CD8-positive, alpha-beta memory T cell (primary cell): Measurements from ENCODE around the gene PPP3R1. TPM values are rescaled to one million over a fixed set of nuclear protein-coding genes. Genes with fewer than 3 reads are reported as not detected.
"Not testable (repeated sequence)": the region's sequence is repeated elsewhere in the genome, so short reads cannot be mapped to it uniquely, and the experiment has no call there.

Experiments used
- CTCF ChIA-PET: fragments of 350-600 bp; sonication (Branson Sonifier 250); formaldehyde crosslinking; loops from one replicate; lab custom pipeline; 2021; ENCODE audit warnings: antibody characterized with exemption; lab: Charles Lee
- POLR2A ChIA-PET: fragments of 350-600 bp; sonication (Branson Sonifier 250); formaldehyde crosslinking; loops from one replicate; lab custom pipeline; 2021; ENCODE audit warnings: antibody characterized with exemption; lab: Charles Lee
- DNase-seq, 5 donors: peaks; one replicate each; pipeline versions ENCODE4 v3.0.0 to v3.0.0-alpha.2; 2020 to 2022; ENCODE audit warnings: mixed read lengths in 1 of 5
- H3K27ac ChIP-seq: one replicate; pipeline ENCODE4 v1.7.0; 2013; ENCODE audit warnings: low read depth, mild to moderate bottlenecking, low read length, moderate library complexity
- H3K27me3 ChIP-seq: 2 replicates; pipeline ENCODE4 v1.7.0; 2013; ENCODE audit warnings: low read length, mild to moderate bottlenecking; ENCODE audit not compliant: insufficient read depth, poor library complexity, severe bottlenecking
- H3K36me3 ChIP-seq: 2 replicates; pipeline ENCODE4 v1.7.0; 2013; ENCODE audit warnings: mild to moderate bottlenecking, low read length, moderate library complexity; ENCODE audit not compliant: insufficient read depth
- H3K4me1 ChIP-seq: 2 replicates; pipeline ENCODE4 v1.7.0; 2013; ENCODE audit warnings: mild to moderate bottlenecking, low read length, moderate library complexity; ENCODE audit not compliant: insufficient read depth
- H3K4me3 ChIP-seq: 2 replicates; pipeline ENCODE4 v1.7.0; 2013; ENCODE audit warnings: mild to moderate bottlenecking, low read length
- H3K9me3 ChIP-seq: 2 replicates; pipeline ENCODE4 v1.7.0; 2013; ENCODE audit warnings: mild to moderate bottlenecking, low read length
- H3K27ac Mint-ChIP-seq, 8 donors: one replicate each; pipeline ENCODE4 v1.8.0; 2020 to 2021; ENCODE audit warnings: mixed read lengths in 8 of 8, mild to moderate bottlenecking in 6 of 8, inconsistent platforms in 3 of 8, moderate library complexity in 3 of 8
- H3K27me3 Mint-ChIP-seq, 2 donors: one replicate each; pipeline ENCODE4 v1.8.0; 2020 to 2021; ENCODE audit warnings: mixed read lengths in 2 of 2, mild to moderate bottlenecking in 1 of 2, moderate library complexity in 1 of 2
- H3K36me3 Mint-ChIP-seq, 3 donors: one replicate each; pipeline ENCODE4 v1.8.0; 2020 to 2021; ENCODE audit warnings: mixed read lengths in 3 of 3, inconsistent platforms in 1 of 3, mild to moderate bottlenecking in 1 of 3
- H3K4me1 Mint-ChIP-seq, 3 donors: one replicate each; pipeline ENCODE4 v1.8.0; 2020 to 2021; ENCODE audit warnings: mixed read lengths in 3 of 3, inconsistent platforms in 1 of 3, mild to moderate bottlenecking in 1 of 3
- H3K4me3 Mint-ChIP-seq, 7 donors: one replicate each; pipeline ENCODE4 v1.8.0; 2020 to 2021; ENCODE audit warnings: mixed read lengths in 7 of 7, mild to moderate bottlenecking in 6 of 7, moderate library complexity in 4 of 7, inconsistent platforms in 2 of 7
- H3K9me3 Mint-ChIP-seq, 5 donors: one replicate each; pipeline ENCODE4 v1.8.0; 2020 to 2022; ENCODE audit warnings: mixed read lengths in 5 of 5, mild to moderate bottlenecking in 3 of 5, moderate library complexity in 2 of 5, inconsistent platforms in 1 of 5
- polyA plus RNA-seq: library from polyadenylated mRNA; unstranded; fragments of 300-500 nt; fragmentation: Illumina TruSeq; gene quantifications from one replicate; pipeline ENCODE4 v1.2.3, GENCODE V29; 2021
- total RNA-seq, 2 experiments: library from RNA; stranded (reverse); gene quantifications; one replicate each; pipeline ENCODE4 v1.2.3, GENCODE V29; 2021

PPP3R1 gene
- total and polyA plus RNA-seq, 3 experiments from 2014 or later: 4.2 to 86.1 (median 85.0) TPM

- Histone ChIP-seq H3K27ac (no peak overlapping the region), H3K4me3 (no peak overlapping the region), H3K9me3 (no peaks in the 10 kb centered on the region), H3K4me1 (no peaks in the 10 kb centered on the region), H3K27me3 (no peaks in the 10 kb centered on the region), H3K36me3 (peaks cover 15% of the 10 kb centered on the region)
- peaks cover 34 to 69% (median 68%) of the 10 kb centered on the region in 3 donors for H3K4me1 Mint-ChIP-seq
- H3K4me3 Mint-ChIP-seq: no peak overlapping the region
- ChIA-PET CTCF (interaction anchor here (1.0 to 1.3 kb wide), 3 partner anchors 13 to 259 kb away, joined by 3 to 4 read pairs (median 3); no protein-coding TSS in a partner anchor), POLR2A (interaction anchor here (1.0 kb wide), 1 partner anchor 9 kb away, joined by 3 read pairs; no protein-coding TSS in a partner anchor)
- no peaks in the 10 kb centered on the region for H3K27me3 Mint-ChIP-seq
- no peak for DNase-seq
- H3K36me3 Mint-ChIP-seq: peaks cover 6 to 76% (median 22%) of the 10 kb centered on the region in 3 donors
- H3K27ac Mint-ChIP-seq: peak overlapping the region in 6 of 8 donors; percentile 14 to 70 (median 52)
- no peaks in the 10 kb centered on the region for H3K9me3 Mint-ChIP-seq
Measured at GRCh38 chr2:68182902-68183301, 69.4 kb downstream of the PPP3R1 start.

GRCh38 chr2:68178954-68179627, 73.2 kb downstream of the PPP3R1 start:
- POLR2A ChIA-PET: interaction anchor here (1.3 kb wide), 1 partner anchor 21 kb away, joined by 3 read pairs; the partner anchor contains the start of gene PNO1
- CTCF ChIA-PET: interaction anchor here (1.4 kb wide), 1 partner anchor 17 kb away, joined by 4 read pairs; no protein-coding TSS in a partner anchor
- H3K9me3 Mint-ChIP-seq: no peaks in the 10 kb centered on the region
- no peak overlapping the region for H3K4me3 ChIP-seq
- H3K27ac Mint-ChIP-seq: peak overlapping the region in 6 of 8 donors; percentile 13 to 76 (median 52)
- no peaks in the 10 kb centered on the region for H3K4me1 ChIP-seq
- H3K27ac ChIP-seq: no peak overlapping the region
- no peaks in the 10 kb centered on the region for H3K9me3 ChIP-seq
- peaks cover 13% of the 10 kb centered on the region for H3K36me3 ChIP-seq
- H3K27me3 ChIP-seq: no peaks in the 10 kb centered on the region
- H3K27me3 Mint-ChIP-seq: no peaks in the 10 kb centered on the region
- peaks cover 22 to 49% (median 39%) of the 10 kb centered on the region in 3 donors for H3K4me1 Mint-ChIP-seq
- H3K36me3 Mint-ChIP-seq: peaks cover 0 to 78% (median 11%) of the 10 kb centered on the region in 3 donors
- no peak for DNase-seq
- peak overlapping the region in 1 of 7 donors; percentile 36 for H3K4me3 Mint-ChIP-seq

GRCh38 chr2:68178432-68178831, 73.9 kb downstream of the PPP3R1 start:
- Mint-ChIP-seq H3K4me3 (no peak overlapping the region), H3K27ac (peak overlapping the region in 7 of 8 donors; percentile 3 to 86 (median 47)), H3K4me1 (peaks cover 21 to 45% (median 39%) of the 10 kb centered on the region in 3 donors), H3K9me3 (no peaks in the 10 kb centered on the region), H3K36me3 (peaks cover 0 to 78% (median 11%) of the 10 kb centered on the region in 3 donors), H3K27me3 (no peaks in the 10 kb centered on the region)
- Histone ChIP-seq H3K9me3 (no peaks in the 10 kb centered on the region), H3K4me3 (no peak overlapping the region), H3K27me3 (no peaks in the 10 kb centered on the region), H3K4me1 (no peaks in the 10 kb centered on the region), H3K27ac (no peak overlapping the region), H3K36me3 (peaks cover 17% of the 10 kb centered on the region)
- ChIA-PET CTCF (interaction anchor here (0.6 kb wide), 1 partner anchor 80 kb away, joined by 4 read pairs; no protein-coding TSS in a partner anchor), POLR2A (no interaction called here)
- DNase-seq: no peak

- Histone ChIP-seq H3K27me3 (no peaks in the 10 kb centered on the region), H3K9me3 (no peaks in the 10 kb centered on the region), H3K4me1 (no peaks in the 10 kb centered on the region), H3K27ac (no peak overlapping the region), H3K4me3 (no peak overlapping the region), H3K36me3 (peaks cover 17% of the 10 kb centered on the region)
- no peaks in the 10 kb centered on the region for H3K9me3 Mint-ChIP-seq
- peak overlapping the region in 4 of 8 donors; percentile 17 to 69 (median 48) for H3K27ac Mint-ChIP-seq
- H3K4me3 Mint-ChIP-seq: no peak overlapping the region
- CTCF ChIA-PET: interaction anchor here (0.6 kb wide), 2 partner anchors 31 to 81 kb away, joined by 3 to 4 read pairs; no protein-coding TSS in a partner anchor
- H3K36me3 Mint-ChIP-seq: peaks cover 0 to 76% (median 11%) of the 10 kb centered on the region in 3 donors
- peaks cover 22 to 44% (median 39%) of the 10 kb centered on the region in 3 donors for H3K4me1 Mint-ChIP-seq
- no peaks in the 10 kb centered on the region for H3K27me3 Mint-ChIP-seq
- POLR2A ChIA-PET: no interaction called here
- no peak for DNase-seq
Measured at GRCh38 chr2:68177541-68177940, 74.8 kb downstream of the PPP3R1 start.

- Histone ChIP-seq H3K4me1 (no peaks in the 10 kb centered on the region), H3K27ac (no peak overlapping the region), H3K36me3 (peaks cover 17% of the 10 kb centered on the region), H3K4me3 (no peak overlapping the region), H3K9me3 (no peaks in the 10 kb centered on the region), H3K27me3 (no peaks in the 10 kb centered on the region)
- no peaks in the 10 kb centered on the region for H3K9me3 Mint-ChIP-seq
- H3K27ac Mint-ChIP-seq: peak overlapping the region in 1 of 8 donors; percentile 78
- no peak overlapping the region for H3K4me3 Mint-ChIP-seq
- peaks cover 21 to 39% (median 33%) of the 10 kb centered on the region in 3 donors for H3K4me1 Mint-ChIP-seq
- no peaks in the 10 kb centered on the region for H3K27me3 Mint-ChIP-seq
- CTCF ChIA-PET: no interaction called here
- POLR2A ChIA-PET: no interaction called here
- no peak for DNase-seq
- H3K36me3 Mint-ChIP-seq: peaks cover 0 to 71% (median 8%) of the 10 kb centered on the region in 3 donors
Measured at GRCh38 chr2:68176657-68177056, 75.7 kb downstream of the PPP3R1 start.

GRCh38 chr2:68175210-68175609, 77.1 kb downstream of the PPP3R1 start:
- H3K36me3 ChIP-seq: peaks cover 17% of the 10 kb centered on the region
- H3K9me3 Mint-ChIP-seq, H3K4me1 ChIP-seq, H3K27me3 ChIP-seq, H3K27ac ChIP-seq, H3K4me3 Mint-ChIP-seq, H3K9me3 ChIP-seq, H3K4me3 ChIP-seq, DNase-seq, H3K27me3 Mint-ChIP-seq: not testable (repeated sequence)
- ChIA-PET POLR2A (interaction anchor here (1.2 kb wide), 1 partner anchor 17 kb away, joined by 4 read pairs; the partner anchor contains the start of gene PNO1), CTCF (interaction anchor here (1.7 kb wide), 1 partner anchor 10 kb away, joined by 6 read pairs; no protein-coding TSS in a partner anchor)
- peak overlapping the region in 1 of 8 donors; percentile 47 for H3K27ac Mint-ChIP-seq
- peaks cover 0 to 61% (median 8%) of the 10 kb centered on the region in 3 donors for H3K36me3 Mint-ChIP-seq
- peaks cover 15 to 26% (median 21%) of the 10 kb centered on the region in 3 donors for H3K4me1 Mint-ChIP-seq

- no peaks in the 10 kb centered on the region for H3K27me3 ChIP-seq
- Mint-ChIP-seq H3K27ac (peak overlapping the region in 2 of 8 donors; percentile 13 to 84), H3K4me3 (no peak overlapping the region), H3K36me3 (peaks cover 0 to 53% (median 6%) of the 10 kb centered on the region in 3 donors), H3K9me3 (no peaks in the 10 kb centered on the region), H3K4me1 (peaks cover 7 to 12% (median 11%) of the 10 kb centered on the region in 3 donors), H3K27me3 (no peaks in the 10 kb centered on the region)
- POLR2A ChIA-PET: no interaction called here
- H3K36me3 ChIP-seq: peaks cover 13% of the 10 kb centered on the region
- CTCF ChIA-PET: no interaction called here
- no peak overlapping the region for H3K4me3 ChIP-seq
- H3K4me1 ChIP-seq: no peaks in the 10 kb centered on the region
- no peaks in the 10 kb centered on the region for H3K9me3 ChIP-seq
- DNase-seq: no peak
- no peak overlapping the region for H3K27ac ChIP-seq
Measured at GRCh38 chr2:68172990-68173700, 79.2 kb downstream of the PPP3R1 start.
